UCSD-AML1 (cell line): Measurements from ENCODE around the gene DEAF1.

Experiments
- DNase-seq: peaks from one replicate; lab custom pipeline; 2025; ENCODE audit not compliant: unreplicated experiment; lab: John Stamatoyannopoulos, UW

Gene DEAF1

GRCh38 chr11:721741-722345, 26.8 kb upstream of the DEAF1 start:
- DNase-seq, result no peak

GRCh38 chr11:721247-721740, 26.3 kb upstream of the DEAF1 start:
- DNase-seq, result no peak

GRCh38 chr11:720642-721246, 25.7 kb upstream of the DEAF1 start:
- no peak for DNase-seq

- no peak for DNase-seq
Observed at GRCh38 chr11:720017-720641, 25.1 kb upstream of the DEAF1 start.

- DNase-seq, result no peak
Observed at GRCh38 chr11:719214-720016, 24.4 kb upstream of the DEAF1 start.

GRCh38 chr11:714436-714835, 19.4 kb upstream of the DEAF1 start:
- DNase-seq, result no peak

- no peak for DNase-seq
Observed at GRCh38 chr11:709109-709997, 14.3 kb upstream of the DEAF1 start.

- DNase-seq, result no peak
Observed at GRCh38 chr11:708511-708910, 13.5 kb upstream of the DEAF1 start.

GRCh38 chr11:707817-708420, 12.9 kb upstream of the DEAF1 start:
- no peak for DNase-seq

- no peak for DNase-seq
Observed at GRCh38 chr11:706957-707816, 12.2 kb upstream of the DEAF1 start.

- no peak for DNase-seq
Observed at GRCh38 chr11:706439-706956, 11.5 kb upstream of the DEAF1 start.

GRCh38 chr11:705646-706438, 10.8 kb upstream of the DEAF1 start, which contains the start of gene EPS8L2:
TSS of gene EPS8L2 (plus strand) at chr11:706231. CDS start at chr11:709408, 3,177 bp downstream.
- no peak for DNase-seq

- no peak for DNase-seq
Observed at GRCh38 chr11:704781-705645, 10.0 kb upstream of the DEAF1 start.

- DNase-seq, result no peak
Observed at GRCh38 chr11:704228-704674, 9.2 kb upstream of the DEAF1 start.

- no peak for DNase-seq
Observed at GRCh38 chr11:703506-703905, 8.5 kb upstream of the DEAF1 start.

GRCh38 chr11:702462-703461, 7.7 kb upstream of the DEAF1 start:
- DNase-seq, result no peak
